HG03064 (cell line): ENCODE data around the gene FBXW9.
"Not testable (repeated sequence)": the region's sequence is repeated elsewhere in the genome, so short reads cannot be mapped to it uniquely, and the experiment has no call there.

Experiments
- ATAC-seq: cut with Tn5 transposase; IDR thresholded peaks from one replicate; pipeline ENCODE4 v1.9.1; 2021; ENCODE audit warnings: low read depth; ENCODE audit not compliant: unreplicated experiment

The FBXW9 gene

GRCh38 chr19:12660980-12661379 is 35.5 kb downstream of the FBXW9 start:
- ATAC-seq = no peak

DNA sequence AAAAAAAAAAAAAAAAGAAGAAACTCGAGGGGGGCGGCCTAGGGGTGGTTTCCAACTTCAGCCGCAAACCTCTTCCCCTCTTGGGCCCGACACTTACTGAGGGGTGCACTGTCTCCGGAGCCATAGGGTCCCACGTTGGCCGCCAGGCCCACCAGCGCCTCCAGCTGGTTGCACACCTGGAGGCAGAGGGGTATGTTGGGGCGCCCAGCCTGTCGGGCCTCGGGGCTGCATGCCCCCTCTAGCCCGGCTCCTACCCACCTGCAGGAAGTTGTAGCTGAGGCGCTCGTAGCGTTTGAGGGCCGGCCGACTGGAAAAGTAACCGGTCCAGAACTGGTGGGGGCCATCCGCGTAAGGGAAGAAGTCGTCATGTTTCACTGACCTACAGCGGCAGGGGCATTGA is 38.5 kb downstream of the FBXW9 start:
- no peak for ATAC-seq

DNA sequence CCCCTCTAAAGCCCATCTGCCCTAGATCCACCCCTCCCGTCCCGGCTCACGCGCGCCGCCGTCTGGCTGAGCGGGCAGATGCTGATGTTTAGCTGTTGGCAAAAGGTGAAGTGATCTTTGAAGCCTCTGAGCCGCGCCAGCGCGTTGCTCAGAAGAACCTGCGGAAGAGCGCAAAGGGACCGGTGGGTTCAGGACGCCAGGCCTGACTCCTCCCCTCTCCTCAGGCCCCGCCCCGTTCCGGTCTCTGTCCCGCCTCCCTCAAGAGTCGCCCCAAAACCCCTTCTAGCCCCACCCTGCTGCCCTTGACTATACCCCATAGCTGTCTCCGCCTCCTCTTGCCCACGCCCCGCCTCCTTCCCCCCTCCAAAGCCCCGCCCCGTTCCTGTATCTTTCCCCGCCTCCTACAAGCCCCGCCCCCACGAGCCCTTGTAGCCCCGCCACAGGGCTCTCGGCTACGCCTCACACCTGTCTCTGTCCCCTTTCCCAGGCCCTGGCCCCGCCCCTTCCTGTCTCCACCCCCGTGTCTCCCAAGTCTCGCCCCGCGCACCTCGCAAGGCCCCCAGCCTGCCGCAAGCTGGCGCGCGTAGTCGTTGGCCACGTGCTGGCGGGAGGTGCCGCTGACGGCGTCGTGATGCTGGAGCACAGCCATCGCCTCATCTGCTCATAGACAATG is 39.4 kb downstream of the FBXW9 start:
- ATAC-seq = no peak

DNA sequence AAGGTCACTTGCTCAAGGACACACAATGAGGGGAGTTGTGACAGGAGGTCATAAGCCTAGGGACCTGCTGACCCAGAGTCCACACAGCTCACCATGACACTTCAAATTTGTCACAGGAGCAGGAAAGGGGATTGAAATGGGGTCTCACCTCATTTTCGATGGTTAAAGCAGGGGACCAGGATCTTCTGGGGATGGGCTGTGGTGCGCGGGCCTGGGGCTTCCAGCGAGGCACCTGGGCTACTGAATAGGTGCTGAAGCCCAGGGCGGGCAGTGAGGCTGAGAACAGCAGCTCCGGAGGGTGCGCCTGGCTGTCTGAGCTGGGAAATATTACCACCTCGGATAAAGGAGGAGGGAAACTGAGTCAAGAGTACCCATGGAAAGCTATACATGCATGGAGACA is 40.9 kb downstream of the FBXW9 start:
- ATAC-seq = no peak

DNA sequence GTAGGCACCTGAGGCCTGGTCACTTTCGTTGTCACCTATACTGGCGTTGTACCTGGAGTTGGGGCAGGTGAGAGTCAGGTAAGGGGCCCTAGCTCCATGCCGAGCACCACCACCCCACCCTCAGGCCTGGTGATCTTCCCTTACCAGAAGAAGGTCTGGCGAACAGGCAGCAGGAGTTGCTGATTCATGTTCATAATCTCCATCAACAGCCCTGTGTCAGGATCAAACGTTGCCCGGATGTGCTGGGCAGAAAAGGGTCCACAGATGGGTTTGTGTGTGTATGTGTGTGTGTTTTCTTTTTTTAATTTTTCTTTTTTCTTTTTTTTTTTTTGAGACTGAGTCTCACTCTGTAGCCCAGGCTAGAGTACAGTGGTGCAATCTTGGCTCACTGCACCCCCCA is 44.2 kb downstream of the FBXW9 start:
- no peak for ATAC-seq

- no peak for ATAC-seq
Observed at GRCh38 chr19:12649941-12650340, 46.5 kb downstream of the FBXW9 start.

GRCh38 chr19:12648088-12648487 is 48.3 kb downstream of the FBXW9 start:
- ATAC-seq = no peak

GRCh38 chr19:12647490-12648071 is 48.9 kb downstream of the FBXW9 start:
- no peak for ATAC-seq

DNA sequence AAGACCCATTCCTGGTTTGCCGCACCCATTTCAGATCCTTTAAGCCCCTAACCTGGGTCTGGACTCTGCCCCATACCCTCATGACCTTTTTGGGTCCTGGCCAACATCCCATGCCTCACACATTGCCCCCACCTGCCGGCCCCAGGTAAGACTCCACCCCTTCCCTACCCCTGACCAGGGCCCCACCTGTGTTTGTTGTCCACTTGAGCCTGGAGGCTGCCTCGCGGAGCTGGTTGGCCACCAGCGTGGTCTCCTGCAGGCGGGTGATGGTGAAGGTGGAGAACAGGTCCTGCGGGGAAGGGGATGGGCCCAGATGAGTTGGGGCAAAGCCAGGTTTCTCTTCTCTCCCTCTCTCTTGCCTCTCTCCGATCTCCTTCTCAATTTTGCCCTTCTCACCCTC is 49.4 kb downstream of the FBXW9 start:
- no peak for ATAC-seq

GRCh38 chr19:12646551-12646950 is 49.9 kb downstream of the FBXW9 start:
- ATAC-seq = no peak

DNA sequence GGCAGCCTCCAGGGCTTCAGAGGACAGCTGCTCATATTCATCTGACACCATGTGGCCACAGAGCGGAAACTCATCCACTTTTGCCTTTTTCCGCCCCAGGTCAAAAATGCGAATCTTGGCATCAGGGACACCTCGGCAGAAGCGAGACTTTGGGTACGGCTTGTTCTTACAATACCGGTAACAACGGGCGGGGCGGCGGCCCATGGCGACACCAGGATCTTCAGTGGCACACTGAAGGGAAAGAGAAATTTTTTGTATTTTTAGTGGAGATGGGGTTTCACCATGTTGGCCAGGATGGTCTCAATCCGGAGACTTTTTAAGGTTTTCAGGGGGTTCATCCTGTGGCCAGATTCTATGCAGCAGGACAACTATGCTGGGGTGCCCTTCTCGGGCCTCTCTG is 52.7 kb downstream of the FBXW9 start:
- not testable (repeated sequence) for ATAC-seq

- ATAC-seq = no peak
Observed at GRCh38 chr19:12642506-12642905, 53.9 kb downstream of the FBXW9 start.

GRCh38 chr19:12641456-12641855 is 55.0 kb downstream of the FBXW9 start:
- no peak for ATAC-seq

- no peak for ATAC-seq
Observed at GRCh38 chr19:12639901-12640613, 56.4 kb downstream of the FBXW9 start.
